Heart left ventricle (tissue), 13 donors: ENCODE data around the gene SSNA1.

Source experiments
- POLR2A ChIP-seq, 2 donors: fragments of 450-650 bp; IDR thresholded peaks; one replicate each; pipeline ENCODE4 v1.6.1; 2017; ENCODE audit warnings: antibody characterized with exemption in 2 of 2, mild to moderate bottlenecking in 2 of 2, moderate library complexity in 2 of 2
- TF ChIP-seq, protein P1 (sequence below), 12 donors: fragments of 200-600 bp; sonication (generic) in 4 of 12; IDR thresholded peaks; one replicate each; pipeline versions ENCODE4 v1.5.0 to v1.8.0; 2018 to 2022; ENCODE audit warnings: antibody characterized with exemption in 12 of 12, mild to moderate bottlenecking in 5 of 12
- donor health status: ischemic (EF 13 %, LVEDD 7.1; RV severe dilation, severe dysfunction).
- donor health status: DM: no; HTN: yes; CAD: no.
- donor health status: DM: no; HTN: no; CAD: no.
- donor health status: ischemic (EF 25% LVEDD 6.9; RV normal size, moderate dysfunction).
- donor health status: ischemic (EF 25% LVEDD 5.7; RV mildly dilated, moderate dysfunction).
- donor health status: ischemic (EF 35%, LVEDD 5.7; RV mildly dilated, moderate dysfunction).
- donor health status: nonischemic (EF 11% LVEDD 7.7; RV severe dilation, severe dysfunction).
- donor health status: DM: yes; HTN: yes; CAD: no.
- donor health status: PGD.
- donor health status: ischemic (EF 29% LVEDD 5.4; RV normal size, mild dysfunction).
- donor health status: nonischemic (EF 23%, LVEDD 6.1; RV moderate dilation, normal function).

DNA sequence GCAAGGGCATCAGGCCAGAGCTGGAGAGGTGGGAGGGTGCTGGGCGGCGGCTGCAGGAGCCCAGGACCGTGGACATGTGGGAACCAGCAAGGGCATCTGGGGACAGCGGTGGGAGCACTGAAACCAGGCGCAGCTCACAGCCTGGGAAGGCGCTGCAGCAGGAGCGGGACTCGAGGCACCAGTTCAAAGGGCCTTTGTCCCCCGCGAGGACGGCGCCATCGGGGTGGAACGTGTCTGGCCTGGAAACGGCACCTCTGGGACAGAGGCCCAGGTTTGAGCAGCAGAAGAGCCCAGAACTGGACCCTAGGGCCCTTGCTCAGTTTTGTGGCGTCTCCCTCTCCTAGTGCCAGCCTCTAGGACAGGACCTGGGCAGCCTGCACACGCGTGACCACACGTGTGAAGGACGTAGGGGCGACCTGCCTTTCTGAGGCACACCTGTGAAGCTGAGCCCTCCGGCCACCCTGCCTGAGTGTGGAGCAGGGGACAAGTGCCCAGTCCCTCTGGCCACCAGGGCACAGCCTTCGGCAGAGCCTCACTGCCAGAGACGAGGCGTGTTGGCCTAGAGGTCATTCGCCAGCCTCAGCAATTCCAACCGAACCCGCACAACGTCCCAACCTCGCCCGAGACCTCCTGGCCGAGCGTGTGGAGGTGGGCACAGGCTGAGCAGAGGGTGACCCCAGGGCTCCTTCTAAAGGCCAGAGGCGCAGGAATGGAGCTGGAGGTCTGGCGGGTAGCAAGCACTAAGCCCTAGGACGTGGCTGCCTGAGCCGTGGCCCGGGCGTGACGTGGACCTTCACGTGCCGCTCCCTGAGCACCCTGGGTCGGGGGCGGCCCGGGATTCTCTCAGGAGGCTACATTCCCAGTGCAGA is 14.4 kb upstream of the SSNA1 start:
- TF ChIP-seq, protein P1, sequence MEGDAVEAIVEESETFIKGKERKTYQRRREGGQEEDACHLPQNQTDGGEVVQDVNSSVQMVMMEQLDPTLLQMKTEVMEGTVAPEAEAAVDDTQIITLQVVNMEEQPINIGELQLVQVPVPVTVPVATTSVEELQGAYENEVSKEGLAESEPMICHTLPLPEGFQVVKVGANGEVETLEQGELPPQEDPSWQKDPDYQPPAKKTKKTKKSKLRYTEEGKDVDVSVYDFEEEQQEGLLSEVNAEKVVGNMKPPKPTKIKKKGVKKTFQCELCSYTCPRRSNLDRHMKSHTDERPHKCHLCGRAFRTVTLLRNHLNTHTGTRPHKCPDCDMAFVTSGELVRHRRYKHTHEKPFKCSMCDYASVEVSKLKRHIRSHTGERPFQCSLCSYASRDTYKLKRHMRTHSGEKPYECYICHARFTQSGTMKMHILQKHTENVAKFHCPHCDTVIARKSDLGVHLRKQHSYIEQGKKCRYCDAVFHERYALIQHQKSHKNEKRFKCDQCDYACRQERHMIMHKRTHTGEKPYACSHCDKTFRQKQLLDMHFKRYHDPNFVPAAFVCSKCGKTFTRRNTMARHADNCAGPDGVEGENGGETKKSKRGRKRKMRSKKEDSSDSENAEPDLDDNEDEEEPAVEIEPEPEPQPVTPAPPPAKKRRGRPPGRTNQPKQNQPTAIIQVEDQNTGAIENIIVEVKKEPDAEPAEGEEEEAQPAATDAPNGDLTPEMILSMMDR (IDR thresholded peaks at IDR 0.05): no peak
- TF ChIP-seq POLR2A (IDR thresholded peaks at IDR 0.05): no peak
